NB4 (cell line): ENCODE results near the gene ADARB2.

Experiments used
- CTCF ChIP-seq: IDR thresholded peaks from one replicate; pipeline ENCODE4 v1.5.1; 2012; ENCODE audit warnings: low read depth, low read length
- POLR2A ChIP-seq: IDR thresholded peaks from 2 replicates; pipeline ENCODE4 v1.6.1; 2011; ENCODE audit warnings: mild to moderate bottlenecking; ENCODE audit not compliant: insufficient read length; ENCODE audit errors: extremely low read depth

- TF ChIP-seq POLR2A (no peak), CTCF (no peak)
Observed at GRCh38 chr10:1574719-1575118, 162.6 kb downstream of the ADARB2 start.
